ENCODE measurements around the gene KAT2B. TPM values are rescaled to one million over a fixed set of nuclear protein-coding genes. Genes with fewer than 3 reads are reported as not detected.

Gene KAT2B
- total RNA-seq, 1 donor from 2014 or later, result 11.6 TPM

- peak in 1 of 2 donors; percentile 27 for DNase-seq (ENCODE audit: low read depth in 2 of 2)
These were observed 56.0 kb downstream of the KAT2B start for GRCh38 chr3:20096135-20096685.

GRCh38 chr3:20097015-20097414 lies 56.8 kb downstream of the KAT2B start:
- peak; percentile 6 to 61 for DNase-seq (ENCODE audit: low read depth in 2 of 2)

- no peak for DNase-seq (ENCODE audit: low read depth in 2 of 2)
These were observed 58.8 kb downstream of the KAT2B start for GRCh38 chr3:20099060-20099459.

GRCh38 chr3:20100151-20100550 lies 59.9 kb downstream of the KAT2B start:
- no peak for DNase-seq (ENCODE audit: low read depth in 2 of 2)

- no peak for DNase-seq (ENCODE audit: low read depth in 2 of 2)
These were observed 60.8 kb downstream of the KAT2B start for GRCh38 chr3:20101041-20101440.

GRCh38 chr3:20103731-20104130 lies 63.5 kb downstream of the KAT2B start:
- no peak for DNase-seq (ENCODE audit: low read depth in 2 of 2)

GRCh38 chr3:20104167-20104661 lies 64.0 kb downstream of the KAT2B start:
- no peak for DNase-seq (ENCODE audit: low read depth in 2 of 2)

- no peak for DNase-seq (ENCODE audit: low read depth in 2 of 2)
These were observed 65.5 kb downstream of the KAT2B start for GRCh38 chr3:20105513-20106280.

GRCh38 chr3:20107722-20108121 lies 67.5 kb downstream of the KAT2B start:
- no peak for DNase-seq (ENCODE audit: low read depth in 2 of 2)

- no peak for DNase-seq (ENCODE audit: low read depth in 2 of 2)
These were observed 68.6 kb downstream of the KAT2B start for GRCh38 chr3:20108869-20109268.

GRCh38 chr3:20110826-20111225 lies 70.6 kb downstream of the KAT2B start:
- no peak for DNase-seq (ENCODE audit: low read depth in 2 of 2)

GRCh38 chr3:20111836-20112235 lies 71.6 kb downstream of the KAT2B start:
- peak in 1 of 2 donors; percentile 6 for DNase-seq (ENCODE audit: low read depth in 2 of 2)

- DNase-seq (ENCODE audit: low read depth in 2 of 2), result no peak
These were observed 80.8 kb downstream of the KAT2B start for GRCh38 chr3:20121088-20121487.

- no peak for DNase-seq (ENCODE audit: low read depth in 2 of 2)
These were observed 82.9 kb downstream of the KAT2B start for GRCh38 chr3:20123131-20123652.

GRCh38 chr3:20125289-20125688 lies 85.0 kb downstream of the KAT2B start:
- DNase-seq (ENCODE audit: low read depth in 2 of 2), result no peak

GRCh38 chr3:20125897-20126296 lies 85.7 kb downstream of the KAT2B start:
- DNase-seq (ENCODE audit: low read depth in 2 of 2), result no peak

- DNase-seq (ENCODE audit: low read depth in 2 of 2), result no peak
These were observed 88.1 kb downstream of the KAT2B start for GRCh38 chr3:20128358-20128757.

- no peak for DNase-seq (ENCODE audit: low read depth in 2 of 2)
These were observed 89.9 kb downstream of the KAT2B start for GRCh38 chr3:20130106-20130505.

- DNase-seq (ENCODE audit: low read depth in 2 of 2), result no peak
These were observed 96.0 kb downstream of the KAT2B start for GRCh38 chr3:20136231-20136630.

GRCh38 chr3:20137647-20138046 lies 97.4 kb downstream of the KAT2B start:
- DNase-seq (ENCODE audit: low read depth in 2 of 2), result no peak

GRCh38 chr3:20140881-20141280 lies 100.6 kb downstream of the KAT2B start:
- no peak for DNase-seq (ENCODE audit: low read depth in 2 of 2)

- DNase-seq (ENCODE audit: low read depth in 2 of 2), result no peak
These were observed 101.1 kb downstream of the KAT2B start for GRCh38 chr3:20141316-20141715.

- DNase-seq (ENCODE audit: low read depth in 2 of 2), result no peak
These were observed 101.6 kb downstream of the KAT2B start for GRCh38 chr3:20141851-20142250.
